ENCODE results near the gene RPUSD3.
A peak's percentile ranks its signal among the peaks of the same experiment; 100 is the strongest.

RPUSD3 gene

GRCh38 chr3:9843715-9844438, at the start of gene RPUSD3:
Gene RPUSD3 (minus strand): TSS chr3:9844008. CDS start chr3:9843990, 18 bp downstream.
- H3K4me3 ChIP-seq (ENCODE audit: low read depth, low read length): peak within 1 kb of the TSS; percentile 77
- peaks cover 9 to 35% of the 10 kb centered on the region in 2 experiments; a peak in 2 of 3 replicates for H3K36me3 ChIP-seq (ENCODE audit: control insufficient read depth in 2 of 2, insufficient read depth in 1 of 2, low read length in 2 of 2)
- peak within 1 kb of the TSS; percentile 72; the same call in 1 of the 2 replicates for H3K27ac ChIP-seq (ENCODE audit: extremely low read depth, low read depth, low read length)
- no peaks in the 10 kb centered on the region for H3K4me1 ChIP-seq (ENCODE audit: control insufficient read depth, insufficient read depth, low read length)
- no peaks in the 10 kb centered on the region for H3K9me3 ChIP-seq (ENCODE audit: control insufficient read depth, insufficient read depth, low read depth, low read length)
- CTCF ChIA-PET: interaction anchor here (0.7 to 0.9 kb wide), 2 partner anchors 106 to 127 kb away, joined by 3 read pairs; no protein-coding TSS in a partner anchor
- POLR2A ChIA-PET: interaction anchor here (0.6 to 2.0 kb wide), 11 partner anchors 10 to 1427 kb away, joined by 3 to 7 read pairs (median 5); partner anchors contain the start of genes ARPC4, CRELD1, JAGN1 and OGG1
- TF ChIP-seq HOXA7 (CRISPR knock-in tag; IDR thresholded peaks at IDR 0.05; ENCODE audit: borderline replicate concordance) (no peak), ZFP37 (tag by site-specific recombination; IDR thresholded peaks at IDR 0.05) (peak; percentile 91; the same call in 1 of the 2 replicates), ZNF600 (tag by site-specific recombination; IDR thresholded peaks at IDR 0.05) (peak; percentile 100), ZNF768 (tag by site-specific recombination; IDR thresholded peaks at IDR 0.05) (peak; percentile 58; the same call in 1 of the 2 replicates), ZNF561 (tag by site-specific recombination; IDR thresholded peaks at IDR 0.05; ENCODE audit: borderline replicate concordance) (no peak), ZSCAN23 (tag by site-specific recombination; IDR thresholded peaks at IDR 0.05) (0 out of 2 replicates have a peak, but pooled peaks have one; percentile 58), KLF16 (tag by site-specific recombination; IDR thresholded peaks at IDR 0.05) (peak; percentile 64; the same call in 1 of the 2 replicates), SCRT2 (tag by site-specific recombination; IDR thresholded peaks at IDR 0.05) (no peak), ZBTB17 (tag by site-specific recombination; IDR thresholded peaks at IDR 0.05) (peak; percentile 26), ZNF302 (tag by site-specific recombination; IDR thresholded peaks at IDR 0.05; ENCODE audit: low read depth) (no peak), PBX3 (CRISPR knock-in tag; IDR thresholded peaks at IDR 0.05) (peak; percentile 98), ZNF501 (tag by site-specific recombination; IDR thresholded peaks at IDR 0.05) (peak; percentile 80), ZNF555 (tag by site-specific recombination; conservative IDR thresholded peaks at IDR 0.05) (no peak), IKZF3 (tag by site-specific recombination; IDR thresholded peaks at IDR 0.05) (peak; percentile 64), ZXDB (tag by site-specific recombination; IDR thresholded peaks at IDR 0.05) (peak; percentile 57; the same call in 1 of the 2 replicates), ZEB2 (tag by site-specific recombination; IDR thresholded peaks at IDR 0.05) (peak; percentile 48), ZNF138 (tag by site-specific recombination; IDR thresholded peaks at IDR 0.05; ENCODE audit: borderline replicate concordance) (no peak), ZBTB8A (tag by site-specific recombination; IDR thresholded peaks at IDR 0.05) (peak; percentile 74), ZNF16 (tag by site-specific recombination; IDR thresholded peaks at IDR 0.05; ENCODE audit: low read depth) (no peak), BCL6B (tag by site-specific recombination; IDR thresholded peaks at IDR 0.05) (no peak), ZNF416 (tag by site-specific recombination; IDR thresholded peaks at IDR 0.05) (no peak), ZNF677 (tag by site-specific recombination; IDR thresholded peaks at IDR 0.05) (0 out of 2 replicates have a peak, but pooled peaks have one; percentile 3), ZNF660 (tag by site-specific recombination; IDR thresholded peaks at IDR 0.05) (no peak), ZNF777 (tag by site-specific recombination; IDR thresholded peaks at IDR 0.05; ENCODE audit: borderline replicate concordance) (0 out of 2 replicates have a peak, but pooled peaks have one; percentile 59), KLF1 (tag by site-specific recombination; IDR thresholded peaks at IDR 0.05) (0 out of 2 replicates have a peak, but pooled peaks have one; percentile 19), PATZ1 (tag by site-specific recombination; IDR thresholded peaks at IDR 0.05) (peak; percentile 53; the same call in 1 of the 2 replicates), ZNF362 (tag by site-specific recombination; IDR thresholded peaks at IDR 0.05) (no peak), ZNF398 (tag by site-specific recombination; IDR thresholded peaks at IDR 0.05) (peak; percentile 59), ZBTB26 (tag by site-specific recombination; optimal IDR thresholded peaks at IDR 0.05) (peak; percentile 61)

Data from HEK293 (cell line).